GM19372 (cell line): ENCODE data around the gene SMO.
"Not testable (repeated sequence)": the region's sequence is repeated elsewhere in the genome, so short reads cannot be mapped to it uniquely, and the experiment has no call there.

Experiments
- ATAC-seq: cut with Tn5 transposase; IDR thresholded peaks from one replicate; pipeline ENCODE4 v1.9.1; 2021; ENCODE audit warnings: mild to moderate bottlenecking, low read depth, moderate library complexity; ENCODE audit not compliant: unreplicated experiment

Gene SMO

DNA sequence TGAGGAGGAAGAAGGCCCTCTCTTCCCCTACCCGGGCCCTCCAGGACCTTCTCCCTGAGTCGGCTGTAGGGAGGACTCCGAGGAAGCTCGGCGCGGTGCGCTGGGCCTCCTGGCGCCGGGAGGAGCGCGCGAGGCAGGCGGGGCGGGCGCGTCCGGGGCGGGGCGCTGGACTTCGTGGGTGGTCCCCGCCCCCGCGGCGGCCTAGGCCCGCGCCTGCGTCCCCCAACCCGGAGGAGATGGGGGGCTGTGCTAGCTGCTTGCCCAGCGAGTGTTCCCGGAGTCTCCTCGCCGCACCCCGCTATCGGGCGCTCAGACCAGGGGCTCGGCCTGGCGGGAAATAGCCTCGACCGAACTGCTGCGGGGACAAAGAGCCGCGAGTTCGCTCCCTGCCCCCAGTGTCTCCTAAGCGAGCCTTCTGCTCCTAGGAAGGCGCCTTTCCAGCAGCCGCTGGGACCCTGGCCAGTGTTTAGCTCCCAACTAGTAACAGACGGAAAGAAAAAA, 19.2 kb upstream of the SMO start:
- ATAC-seq, result no peak

DNA sequence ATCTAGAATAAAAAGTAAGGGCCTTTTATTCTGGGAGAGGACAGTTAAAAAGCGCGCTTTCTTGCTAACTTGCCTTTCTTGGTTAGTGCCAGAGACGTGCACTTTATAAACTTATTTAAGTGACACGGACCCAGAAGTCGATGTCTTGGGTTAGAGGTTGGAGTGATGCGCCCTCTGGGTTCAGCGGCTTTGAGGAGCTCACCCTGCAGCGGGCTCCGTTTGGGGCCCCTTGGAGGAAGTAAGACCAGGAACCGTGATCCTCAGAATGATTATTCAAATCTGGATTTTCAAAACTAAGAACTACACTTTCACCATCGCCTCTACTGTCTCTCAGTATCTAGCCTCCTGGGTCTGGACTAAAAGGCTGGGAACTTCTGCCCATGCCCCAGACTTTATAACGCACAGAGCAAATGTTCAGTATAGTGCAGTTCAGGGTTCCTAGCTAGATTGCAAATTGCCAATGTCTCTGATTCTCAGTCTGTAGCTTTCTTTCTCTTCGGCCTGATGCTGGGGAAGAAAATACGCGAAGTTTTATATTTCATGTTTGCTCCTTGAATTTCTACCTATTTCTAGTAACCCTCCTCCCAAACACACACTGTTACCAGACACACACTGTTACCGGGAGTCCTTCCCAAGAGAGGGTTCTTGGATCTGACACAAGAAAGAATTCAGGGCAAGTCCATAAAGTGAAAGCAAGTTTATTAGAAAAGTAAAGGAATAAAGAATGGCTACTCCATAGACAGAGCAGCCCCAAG, 18.6 kb upstream of the SMO start:
- no peak for ATAC-seq

DNA sequence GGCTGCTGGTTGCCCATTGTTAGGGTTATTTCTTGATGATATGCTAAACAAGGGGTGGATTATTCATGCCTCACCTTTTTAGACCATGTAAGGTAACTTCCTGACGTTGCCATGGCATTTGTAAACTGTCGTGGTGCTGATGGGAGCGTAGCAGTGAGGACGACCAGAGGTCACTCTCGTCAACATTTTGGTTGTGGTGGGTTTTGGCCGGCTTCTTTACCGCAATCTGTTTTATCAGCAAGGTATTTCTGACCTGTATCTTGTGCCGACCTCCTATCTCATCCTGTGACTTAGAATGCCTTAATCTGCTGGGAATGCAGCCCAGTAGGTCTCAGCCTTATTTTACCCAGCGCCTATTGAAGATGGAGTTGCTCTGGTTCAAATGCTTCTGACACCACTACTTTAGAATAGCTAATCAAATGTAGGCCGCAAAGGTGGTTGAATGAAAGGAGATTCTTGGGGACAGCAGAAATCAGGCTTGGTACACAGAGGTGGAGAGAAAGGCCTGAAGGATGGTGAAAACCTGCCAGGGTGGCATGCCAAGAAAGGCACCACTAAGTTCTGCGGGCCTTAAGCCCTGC, 17.9 kb upstream of the SMO start:
- ATAC-seq, result no peak

GRCh38 chr7:129173861-129174260, 14.6 kb upstream of the SMO start:
- not testable (repeated sequence) for ATAC-seq

GRCh38 chr7:129176916-129177710, 11.3 kb upstream of the SMO start:
- no peak for ATAC-seq

DNA sequence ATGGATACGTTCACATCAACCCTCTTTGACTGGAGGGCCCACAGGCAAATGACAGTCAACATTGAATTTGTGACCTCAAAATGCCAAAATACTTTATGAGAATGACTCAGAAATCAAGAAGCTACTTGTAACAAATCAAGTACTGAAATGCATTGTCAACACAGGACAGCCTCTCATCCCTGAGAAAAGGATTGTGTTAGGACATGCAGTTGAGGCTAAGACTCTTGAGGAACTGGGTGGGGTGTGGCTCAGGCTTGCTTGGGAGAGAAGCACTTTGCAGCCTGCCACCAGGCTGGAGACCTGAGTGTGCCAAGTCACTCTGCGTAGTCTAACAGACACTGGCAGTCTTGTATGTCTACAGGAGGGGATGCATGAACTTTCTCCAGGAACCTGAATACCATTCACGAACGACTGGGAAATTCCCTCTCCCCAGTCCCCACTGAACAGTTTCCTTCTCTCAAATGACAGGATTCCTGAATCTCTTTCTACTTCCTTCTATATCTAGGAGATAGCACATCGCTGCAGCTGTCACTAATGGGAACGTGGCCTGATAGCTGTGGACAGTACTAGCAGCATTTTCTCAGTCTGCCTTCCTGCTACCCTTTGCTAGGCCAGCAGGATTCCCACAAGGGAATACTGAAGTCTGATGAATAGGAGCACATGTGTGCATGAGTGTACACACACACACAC, 3.3 kb upstream of the SMO start:
- ATAC-seq, result no peak

- no peak for ATAC-seq
These were observed 1.6 kb upstream of the SMO start for GRCh38 chr7:129186749-129187260.

DNA sequence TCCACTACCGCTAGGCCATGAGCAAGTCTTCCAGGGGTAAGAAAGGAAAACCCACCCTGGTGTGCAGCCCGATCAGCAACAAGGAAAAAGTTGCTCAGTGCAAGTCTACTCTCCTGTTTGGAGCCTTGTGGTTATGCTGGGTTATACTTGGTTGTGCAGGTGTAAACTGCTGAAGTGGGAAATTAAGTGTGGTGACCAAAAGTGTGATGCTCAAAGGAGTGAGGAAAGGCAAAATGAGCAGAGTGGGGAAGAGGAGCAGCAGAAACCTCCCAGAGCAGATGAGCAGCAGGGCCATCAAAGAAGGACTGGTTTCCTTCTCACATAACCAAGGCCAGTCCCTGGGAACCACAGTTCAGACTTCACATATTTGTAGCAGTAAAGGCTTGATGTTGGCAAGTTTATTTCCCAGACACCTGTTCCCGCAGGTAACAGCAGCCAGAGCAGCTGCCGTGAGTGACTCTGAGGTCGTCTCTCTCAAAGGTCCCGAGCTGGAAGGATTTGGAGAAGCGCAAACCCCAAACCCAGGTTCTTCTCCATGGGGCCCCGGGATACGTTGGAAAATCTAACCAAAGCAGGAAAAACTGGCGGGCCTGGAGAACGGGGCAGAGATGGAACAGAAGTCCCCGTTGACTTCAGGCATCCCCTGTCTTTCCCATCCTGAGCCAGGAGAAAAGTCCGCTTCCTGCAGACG, 607 bp upstream of the SMO start:
- ATAC-seq, result no peak

- ATAC-seq, result no peak
These were observed 643 bp downstream of the SMO start for GRCh38 chr7:129188892-129189660.

- ATAC-seq, result no peak
These were observed 1.4 kb downstream of the SMO start for GRCh38 chr7:129189661-129190310.

- no peak for ATAC-seq
These were observed 2.8 kb downstream of the SMO start for GRCh38 chr7:129191272-129191671.

GRCh38 chr7:129193892-129194291, 5.5 kb downstream of the SMO start:
- ATAC-seq, result no peak

DNA sequence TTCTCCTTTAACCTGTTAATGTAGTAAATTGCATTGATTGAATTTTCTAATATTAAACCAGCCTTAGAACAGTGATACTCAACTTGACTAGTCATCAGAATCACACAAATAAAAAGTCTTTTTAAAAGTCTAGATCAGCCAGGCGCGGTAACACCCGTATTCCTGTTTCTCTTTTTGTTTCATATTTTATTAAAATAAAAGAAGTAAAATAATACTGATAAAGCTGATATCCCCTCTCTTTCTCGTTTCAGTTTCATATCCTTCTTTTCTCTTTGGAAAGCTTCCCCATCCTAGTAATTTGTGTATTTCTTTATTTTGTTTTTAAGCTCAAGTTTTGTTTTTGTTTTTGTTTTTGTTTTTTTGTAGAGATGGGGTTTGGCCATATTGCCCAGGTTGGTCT, 9.3 kb downstream of the SMO start:
- no peak for ATAC-seq

DNA sequence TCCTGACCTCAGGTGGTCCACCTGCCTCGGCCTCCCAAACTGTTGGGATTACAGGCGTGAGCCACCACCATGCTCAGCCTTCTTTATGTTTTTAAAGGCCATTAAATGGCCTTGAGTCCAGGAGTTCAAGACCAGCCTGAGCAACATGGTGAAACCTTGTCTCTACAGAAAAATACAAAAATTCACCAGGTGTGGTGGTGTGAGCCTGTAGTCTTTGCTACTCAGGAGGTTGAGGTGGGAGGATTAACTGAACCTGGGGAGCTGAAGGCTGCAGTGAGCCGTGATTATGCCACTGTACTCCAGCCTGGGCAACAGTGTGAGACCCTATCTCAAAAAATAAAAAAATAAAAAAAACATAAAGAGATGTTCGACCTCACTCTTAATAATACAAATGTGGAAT, 11.0 kb downstream of the SMO start:
- no peak for ATAC-seq

DNA sequence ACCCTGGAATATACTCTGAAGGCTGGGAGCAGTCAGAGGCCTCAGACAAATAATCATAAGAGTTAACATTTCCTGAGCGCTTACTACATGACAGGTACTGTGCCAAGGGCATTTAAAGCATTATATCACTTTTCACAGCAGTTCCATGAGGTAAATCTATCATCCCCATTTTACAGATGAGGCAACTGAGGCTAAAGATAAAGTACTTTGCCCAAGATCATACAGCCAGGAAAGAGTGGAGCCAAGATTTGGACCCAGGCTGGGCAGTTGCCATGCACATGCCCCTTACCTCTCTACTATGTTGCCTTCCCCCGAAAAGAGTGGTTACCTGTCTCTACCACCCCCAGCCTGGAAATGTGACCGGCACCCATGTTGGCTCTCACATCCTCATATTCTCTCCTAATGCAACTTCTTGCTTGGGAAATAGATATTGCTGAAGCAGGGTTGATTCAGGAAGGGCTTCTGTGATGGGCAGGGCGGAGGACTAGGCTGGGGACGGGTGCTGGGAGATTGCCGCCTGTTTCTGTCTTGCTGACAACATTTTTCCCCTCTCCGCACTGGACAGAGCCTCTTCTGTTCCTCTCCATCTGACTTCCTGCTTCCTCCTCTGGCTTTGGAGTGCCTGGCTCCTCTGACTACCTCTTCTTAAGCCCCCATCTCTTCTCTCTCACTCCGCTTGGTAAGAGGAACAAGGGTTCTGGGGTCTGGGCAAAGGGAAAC, 13.8 kb downstream of the SMO start:
- no peak for ATAC-seq

GRCh38 chr7:129203050-129203741, 14.8 kb downstream of the SMO start:
- ATAC-seq, result no peak

- ATAC-seq, result no peak
These were observed 16.8 kb downstream of the SMO start for GRCh38 chr7:129205126-129205818.
